ENCODE measurements around the gene EMC9. TPM values are rescaled to one million over a fixed set of nuclear protein-coding genes. Genes with fewer than 3 reads are reported as not detected.

EMC9 gene
- total RNA-seq, 4 donors from 2014 or later = 6.7 to 16.3 (median 11.6) TPM

DNA sequence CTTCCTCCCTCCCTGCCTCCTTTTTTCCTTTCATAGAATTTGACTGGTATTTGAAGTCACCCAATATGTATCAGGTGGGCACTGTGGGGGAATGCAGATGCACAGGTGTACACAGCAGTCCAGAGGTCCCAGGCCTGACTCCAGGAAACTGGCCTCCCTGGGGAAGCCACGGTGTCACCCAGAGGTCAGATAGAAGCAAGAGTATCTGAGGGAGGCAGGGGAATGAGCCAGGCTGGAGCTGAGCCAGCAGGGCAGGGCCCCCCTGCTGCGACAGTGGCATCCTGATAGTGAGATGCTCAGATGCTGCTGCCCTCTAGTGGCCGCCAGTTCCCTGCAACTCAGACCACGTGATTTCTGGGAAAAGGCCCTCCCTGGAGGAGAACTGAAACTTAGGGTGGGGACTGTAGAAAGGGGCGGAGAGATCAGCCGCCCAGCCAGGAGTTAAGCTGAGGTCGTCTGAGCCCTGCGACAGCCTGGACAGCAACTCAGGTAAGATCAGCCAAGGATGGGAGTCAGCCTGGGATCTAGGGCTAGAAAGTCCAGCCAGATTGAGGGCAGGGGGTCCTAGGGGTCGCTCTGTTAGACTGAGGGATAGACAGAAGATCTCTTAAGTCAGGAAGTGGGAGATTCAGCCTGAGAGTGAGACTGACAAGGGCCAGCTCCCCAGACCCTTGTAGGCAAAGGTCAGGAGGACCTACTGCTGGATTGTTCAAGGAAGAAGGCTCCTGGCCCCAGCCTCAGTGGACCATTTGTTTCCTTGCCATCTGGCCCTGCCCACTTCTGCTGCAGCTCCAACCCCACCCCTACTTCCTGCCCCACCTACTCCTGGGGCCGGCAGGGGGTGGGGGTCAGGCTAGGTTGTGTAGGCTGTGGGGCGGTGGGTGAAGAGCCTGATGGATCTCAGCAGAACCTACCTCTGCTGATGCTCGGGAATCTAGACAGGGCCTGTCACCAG, 19.7 kb upstream of the EMC9 start, which contains the start of gene IRF9:
Gene IRF9, plus strand, starts transcription at position 416 of the 955 bp plus-strand sequence. CDS start 880 bp downstream, outside the sequence.
- TF ChIP-seq, protein P1, sequence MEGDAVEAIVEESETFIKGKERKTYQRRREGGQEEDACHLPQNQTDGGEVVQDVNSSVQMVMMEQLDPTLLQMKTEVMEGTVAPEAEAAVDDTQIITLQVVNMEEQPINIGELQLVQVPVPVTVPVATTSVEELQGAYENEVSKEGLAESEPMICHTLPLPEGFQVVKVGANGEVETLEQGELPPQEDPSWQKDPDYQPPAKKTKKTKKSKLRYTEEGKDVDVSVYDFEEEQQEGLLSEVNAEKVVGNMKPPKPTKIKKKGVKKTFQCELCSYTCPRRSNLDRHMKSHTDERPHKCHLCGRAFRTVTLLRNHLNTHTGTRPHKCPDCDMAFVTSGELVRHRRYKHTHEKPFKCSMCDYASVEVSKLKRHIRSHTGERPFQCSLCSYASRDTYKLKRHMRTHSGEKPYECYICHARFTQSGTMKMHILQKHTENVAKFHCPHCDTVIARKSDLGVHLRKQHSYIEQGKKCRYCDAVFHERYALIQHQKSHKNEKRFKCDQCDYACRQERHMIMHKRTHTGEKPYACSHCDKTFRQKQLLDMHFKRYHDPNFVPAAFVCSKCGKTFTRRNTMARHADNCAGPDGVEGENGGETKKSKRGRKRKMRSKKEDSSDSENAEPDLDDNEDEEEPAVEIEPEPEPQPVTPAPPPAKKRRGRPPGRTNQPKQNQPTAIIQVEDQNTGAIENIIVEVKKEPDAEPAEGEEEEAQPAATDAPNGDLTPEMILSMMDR (IDR thresholded peaks at IDR 0.05; ENCODE audit: low read depth) = no peak

DNA sequence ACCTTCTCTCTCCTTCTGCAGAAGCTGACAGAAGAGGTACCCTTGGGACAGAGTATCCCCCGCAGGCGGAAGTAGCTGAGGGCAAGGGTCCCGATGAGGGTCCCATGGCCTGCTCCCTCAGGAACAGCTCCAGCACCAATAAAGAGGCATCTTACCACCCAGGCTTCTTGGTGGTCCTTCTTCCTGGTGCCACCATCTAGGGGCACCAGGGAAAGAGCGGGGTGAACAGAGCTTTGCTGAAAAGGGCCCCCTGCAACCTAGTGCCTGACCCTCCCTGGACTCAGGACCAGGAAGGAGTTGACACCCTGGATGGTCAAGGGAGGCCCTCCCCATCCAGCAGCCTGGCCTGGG, 19.1 kb upstream of the EMC9 start:
- TF ChIP-seq, protein P1 (IDR thresholded peaks at IDR 0.05; ENCODE audit: low read depth) = no peak

- TF ChIP-seq, protein P1 (IDR thresholded peaks at IDR 0.05; ENCODE audit: low read depth) = no peak
Measured at GRCh38 chr14:24159777-24160498, 18.5 kb upstream of the EMC9 start.

DNA sequence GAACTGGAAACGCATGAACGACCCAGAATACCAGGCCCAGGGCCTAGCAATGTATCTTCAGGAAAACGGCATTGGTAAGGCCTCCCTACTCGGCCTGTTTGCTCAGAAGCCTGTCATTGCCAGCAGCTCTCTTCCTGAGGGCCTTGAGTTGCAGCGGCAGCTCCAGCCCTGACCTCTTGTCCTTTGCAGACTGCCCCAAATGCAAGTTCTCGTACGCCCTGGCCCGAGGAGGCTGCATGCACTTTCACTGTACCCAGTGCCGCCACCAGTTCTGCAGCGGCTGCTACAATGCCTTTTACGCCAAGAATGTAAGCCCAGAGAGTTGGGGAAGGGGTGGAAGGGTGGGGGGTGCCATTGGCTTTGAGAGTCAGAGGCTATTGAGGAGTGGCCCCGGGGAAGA, 15.9 kb upstream of the EMC9 start:
- TF ChIP-seq, protein P1 (IDR thresholded peaks at IDR 0.05; ENCODE audit: low read depth) = no peak

- TF ChIP-seq, protein P1 (IDR thresholded peaks at IDR 0.05; ENCODE audit: low read depth) = no peak
Measured at GRCh38 chr14:24156840-24157239, 15.4 kb upstream of the EMC9 start.

GRCh38 chr14:24155100-24155499, 13.7 kb upstream of the EMC9 start:
- TF ChIP-seq, protein P1 (IDR thresholded peaks at IDR 0.05; ENCODE audit: low read depth) = no peak
